ENCODE data around the gene ATP6V1G2. TPM values are rescaled to one million over a fixed set of nuclear protein-coding genes. Genes with fewer than 3 reads are reported as not detected.
"Not testable (repeated sequence)": the region's sequence is repeated elsewhere in the genome, so short reads cannot be mapped to it uniquely, and the experiment has no call there.

The ATP6V1G2 gene
- total RNA-seq, 2 donors from 2014 or later, result 1.4 to 2.3 TPM

- Mint-ChIP-seq H3K27me3 (no peaks in the 10 kb centered on the region), H3K9me3 (no peaks in the 10 kb centered on the region), H3K4me3 (peak overlapping the region; percentile 69), H3K27ac (peak overlapping the region in 1 of 2 donors; percentile 88), H3K4me1 (ENCODE audit: low read depth in 2 of 2) (peaks cover 70 to 79% of the 10 kb centered on the region in 2 donors), H3K36me3 (no peaks in the 10 kb centered on the region)
- ATAC-seq, result no peak
- DNase-seq (ENCODE audit: low spot score), result no peak
These were observed 23.6 kb upstream of the ATP6V1G2 start for GRCh38 chr6:31569861-31570536.

GRCh38 chr6:31568537-31568961 is 22.1 kb upstream of the ATP6V1G2 start:
- DNase-seq (ENCODE audit: low spot score) (peak; percentile 88), ATAC-seq (peak; percentile 77 to 86)
- Mint-ChIP-seq H3K36me3 (peaks cover 4% of the 10 kb centered on the region), H3K27ac (peak overlapping the region; percentile 87 to 88), H3K27me3 (no peaks in the 10 kb centered on the region), H3K9me3 (no peaks in the 10 kb centered on the region), H3K4me3 (peak overlapping the region; percentile 86), H3K4me1 (ENCODE audit: low read depth in 2 of 2) (peaks cover 66 to 78% of the 10 kb centered on the region in 2 donors)

- peaks cover 65 to 76% of the 10 kb centered on the region in 2 donors for H3K4me1 Mint-ChIP-seq (ENCODE audit: low read depth in 2 of 2)
- no peaks in the 10 kb centered on the region for H3K9me3 Mint-ChIP-seq
- DNase-seq (ENCODE audit: low spot score) (no peak), ATAC-seq (peak; percentile 28 to 52)
- H3K27ac Mint-ChIP-seq, result peak overlapping the region; percentile 87 to 88
- no peaks in the 10 kb centered on the region for H3K27me3 Mint-ChIP-seq
- peak overlapping the region; percentile 86 for H3K4me3 Mint-ChIP-seq
- peaks cover 4% of the 10 kb centered on the region for H3K36me3 Mint-ChIP-seq
These were observed 21.3 kb upstream of the ATP6V1G2 start for GRCh38 chr6:31567531-31568370.

GRCh38 chr6:31560697-31561058 is 14.3 kb upstream of the ATP6V1G2 start:
- Mint-ChIP-seq H3K27ac (peak overlapping the region; percentile 94 to 95), H3K4me3 (peak overlapping the region; percentile 90), H3K4me1 (ENCODE audit: low read depth in 2 of 2) (peaks cover 71% of the 10 kb centered on the region in 2 donors), H3K36me3 (peaks cover 17% of the 10 kb centered on the region), H3K27me3 (no peaks in the 10 kb centered on the region), H3K9me3 (peaks cover 3% of the 10 kb centered on the region)
- DNase-seq (ENCODE audit: low spot score) (no peak), ATAC-seq (no peak)

- peaks cover 3% of the 10 kb centered on the region for H3K9me3 Mint-ChIP-seq
- no peaks in the 10 kb centered on the region for H3K27me3 Mint-ChIP-seq
- peak; percentile 94 for DNase-seq (ENCODE audit: low spot score)
- H3K4me1 Mint-ChIP-seq (ENCODE audit: low read depth in 2 of 2), result peaks cover 65 to 66% of the 10 kb centered on the region in 2 donors
- peak overlapping the region; percentile 90 for H3K4me3 Mint-ChIP-seq
- H3K27ac Mint-ChIP-seq, result peak overlapping the region; percentile 94 to 95
- peaks cover 17% of the 10 kb centered on the region for H3K36me3 Mint-ChIP-seq
- ATAC-seq, result peak; percentile 83 to 86
These were observed 13.7 kb upstream of the ATP6V1G2 start for GRCh38 chr6:31559958-31560696.

GRCh38 chr6:31559606-31559957 is 13.2 kb upstream of the ATP6V1G2 start:
- H3K27me3 Mint-ChIP-seq, result no peaks in the 10 kb centered on the region
- H3K4me3 Mint-ChIP-seq, result peak overlapping the region; percentile 90
- peaks cover 62 to 63% of the 10 kb centered on the region in 2 donors for H3K4me1 Mint-ChIP-seq (ENCODE audit: low read depth in 2 of 2)
- peaks cover 17% of the 10 kb centered on the region for H3K36me3 Mint-ChIP-seq
- DNase-seq (ENCODE audit: low spot score) (no peak), ATAC-seq (peak; percentile 12 to 40)
- peak overlapping the region; percentile 94 to 95 for H3K27ac Mint-ChIP-seq
- H3K9me3 Mint-ChIP-seq, result peaks cover 3% of the 10 kb centered on the region

- Mint-ChIP-seq H3K4me1 (ENCODE audit: low read depth in 2 of 2) (peaks cover 62 to 66% of the 10 kb centered on the region in 2 donors), H3K4me3 (peak overlapping the region; percentile 90), H3K27me3 (no peaks in the 10 kb centered on the region), H3K36me3 (peaks cover 16% of the 10 kb centered on the region), H3K27ac (peak overlapping the region; percentile 94 to 95), H3K9me3 (peaks cover 3% of the 10 kb centered on the region)
- peak; percentile 92 for DNase-seq (ENCODE audit: low spot score)
- ATAC-seq, result peak; percentile 75 to 77
These were observed 12.5 kb upstream of the ATP6V1G2 start for GRCh38 chr6:31558631-31559500.

- peak overlapping the region; percentile 90 for H3K4me3 Mint-ChIP-seq
- H3K27ac Mint-ChIP-seq, result peak overlapping the region; percentile 94 to 95
These were observed 11.9 kb upstream of the ATP6V1G2 start for GRCh38 chr6:31558318-31558625.

GRCh38 chr6:31557443-31558317 is 11.3 kb upstream of the ATP6V1G2 start:
- Mint-ChIP-seq H3K36me3 (peaks cover 13% of the 10 kb centered on the region), H3K4me1 (ENCODE audit: low read depth in 2 of 2) (peaks cover 53 to 56% of the 10 kb centered on the region in 2 donors), H3K9me3 (peaks cover 3% of the 10 kb centered on the region), H3K27me3 (no peaks in the 10 kb centered on the region), H3K27ac (peak overlapping the region; percentile 94 to 95), H3K4me3 (peak overlapping the region; percentile 90)
- DNase-seq (ENCODE audit: low spot score), result no peak
- ATAC-seq, result no peak

More at GRCh38 chr6:31558318-31558625, 11.9 kb upstream of the ATP6V1G2 start:
- H3K36me3 Mint-ChIP-seq, result peaks cover 13% of the 10 kb centered on the region
- no peaks in the 10 kb centered on the region for H3K27me3 Mint-ChIP-seq
- DNase-seq (ENCODE audit: low spot score) (no peak), ATAC-seq (no peak)
- peaks cover 58 to 62% of the 10 kb centered on the region in 2 donors for H3K4me1 Mint-ChIP-seq (ENCODE audit: low read depth in 2 of 2)
- H3K9me3 Mint-ChIP-seq, result peaks cover 3% of the 10 kb centered on the region

- H3K27ac Mint-ChIP-seq, result peak overlapping the region; percentile 94 to 95
- peaks cover 46 to 48% of the 10 kb centered on the region in 2 donors for H3K4me1 Mint-ChIP-seq (ENCODE audit: low read depth in 2 of 2)
These were observed 9.9 kb upstream of the ATP6V1G2 start for GRCh38 chr6:31556307-31556706.

GRCh38 chr6:31551371-31551770 is 5.0 kb upstream of the ATP6V1G2 start:
- Mint-ChIP-seq H3K4me3 (peak overlapping the region; percentile 49), H3K4me1 (ENCODE audit: low read depth in 2 of 2) (peaks cover 30 to 33% of the 10 kb centered on the region in 2 donors), H3K27ac (peak overlapping the region; percentile 61 to 82)
- not testable (repeated sequence) for H3K27me3 Mint-ChIP-seq, H3K9me3 Mint-ChIP-seq, H3K36me3 Mint-ChIP-seq
- DNase-seq (ENCODE audit: low spot score), result peak; percentile 81
- ATAC-seq, result peak; percentile 32 to 67

More at GRCh38 chr6:31556307-31556706, 9.9 kb upstream of the ATP6V1G2 start:
- Mint-ChIP-seq H3K9me3 (peaks cover 3% of the 10 kb centered on the region), H3K27me3 (no peaks in the 10 kb centered on the region), H3K36me3 (peaks cover 7% of the 10 kb centered on the region), H3K4me3 (peak overlapping the region; percentile 45)
- no peak for ATAC-seq
- DNase-seq (ENCODE audit: low spot score), result no peak

- no peaks in the 10 kb centered on the region for H3K27me3 Mint-ChIP-seq
- no peak for DNase-seq (ENCODE audit: low spot score)
- peaks cover 30% of the 10 kb centered on the region in 2 donors for H3K4me1 Mint-ChIP-seq (ENCODE audit: low read depth in 2 of 2)
- peak overlapping the region; percentile 99 for H3K4me3 Mint-ChIP-seq
- no peaks in the 10 kb centered on the region for H3K9me3 Mint-ChIP-seq
- no peak for ATAC-seq
- peak overlapping the region; percentile 88 to 94 for H3K27ac Mint-ChIP-seq
- H3K36me3 Mint-ChIP-seq, result no peaks in the 10 kb centered on the region
These were observed 2.1 kb upstream of the ATP6V1G2 start for GRCh38 chr6:31548544-31548873.
